H1 (cell line): ENCODE measurements around the gene LDHAL6A. TPM values are rescaled to one million over a fixed set of nuclear protein-coding genes. Genes with fewer than 3 reads are reported as not detected.

Experiments
- polyA plus RNA-seq, 7 experiments: library from polyadenylated mRNA; depleted of rRNA in 3 of 7; stranded (reverse) in 5 of 7; unstranded in 2 of 7; fragments of >200 nt in 5 of 7; fragments of 200-250 nt in 2 of 7; gene quantifications; 1 replicate in 5 of 7; 2 replicates in 1 of 7; 4 replicates in 1 of 7; pipeline versions ENCODE4 v1.2.1 to v1.2.3, GENCODE V29; 2011 to 2013; ENCODE audit warnings: missing spikeins in 2 of 7, mixed read lengths in 2 of 7
- total RNA-seq: library from RNA; stranded (reverse); fragmentation: NEBNext Ultra II Directional; extraction: Animal tissue kit (Norgen Biotek cat#: 25700); gene quantifications from 2 replicates; pipeline ENCODE4 v1.2.1, GENCODE V29; 2021
- TF ChIP-seq, protein P1 (sequence below): IDR thresholded peaks from 2 replicates; pipeline ENCODE4 v1.6.1; 2011; ENCODE audit warnings: low read length, improper control_type of control experiment

Gene LDHAL6A
- total and polyA plus RNA-seq, 2 of the 8 experiments (the other 6 are each of a cell fraction or from before 2014, with no cell fraction given) = not detected

DNA sequence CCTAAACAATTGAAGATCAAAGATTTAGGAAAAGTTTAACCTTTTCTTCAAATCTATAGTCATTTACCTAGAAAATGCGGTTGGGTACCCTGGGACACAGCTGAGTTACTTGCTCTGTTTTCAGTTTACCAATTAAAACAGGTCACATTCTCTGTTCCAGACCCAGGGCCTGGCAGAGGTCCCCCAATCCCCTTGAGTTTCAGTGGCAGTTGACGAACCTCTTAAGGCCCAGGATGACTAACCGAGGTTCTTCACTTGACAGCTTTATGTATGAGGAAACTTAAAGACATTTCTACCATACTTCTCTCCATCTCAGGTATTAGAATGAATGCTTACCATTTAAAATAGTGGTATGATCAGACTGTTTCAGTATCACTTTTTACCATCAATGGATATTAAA, 16.3 kb downstream of the LDHAL6A start (continued):
- TF ChIP-seq, protein P1, sequence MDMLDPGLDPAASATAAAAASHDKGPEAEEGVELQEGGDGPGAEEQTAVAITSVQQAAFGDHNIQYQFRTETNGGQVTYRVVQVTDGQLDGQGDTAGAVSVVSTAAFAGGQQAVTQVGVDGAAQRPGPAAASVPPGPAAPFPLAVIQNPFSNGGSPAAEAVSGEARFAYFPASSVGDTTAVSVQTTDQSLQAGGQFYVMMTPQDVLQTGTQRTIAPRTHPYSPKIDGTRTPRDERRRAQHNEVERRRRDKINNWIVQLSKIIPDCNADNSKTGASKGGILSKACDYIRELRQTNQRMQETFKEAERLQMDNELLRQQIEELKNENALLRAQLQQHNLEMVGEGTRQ = no peak
